ENCODE data around the gene HAPSTR1.

HAPSTR1 gene

DNA sequence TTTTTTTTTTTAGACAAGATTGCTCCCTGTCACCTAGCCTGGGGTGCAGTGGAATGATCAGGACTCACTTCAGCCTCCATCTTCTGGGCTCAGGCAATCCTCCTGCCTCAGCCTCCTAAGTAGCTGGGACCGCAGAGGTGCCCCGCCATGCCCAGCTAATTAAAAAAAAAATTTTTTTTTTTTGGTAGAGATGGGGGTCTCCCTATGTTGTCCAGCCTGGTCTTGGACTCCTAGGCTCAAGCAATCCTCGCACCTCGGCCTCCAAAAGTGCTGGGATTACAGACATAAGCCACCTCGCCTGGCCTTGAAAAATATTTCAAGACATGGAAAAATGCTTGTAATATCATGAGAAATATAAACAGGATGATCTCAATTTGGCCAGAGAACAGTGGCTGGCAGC is 42.9 kb downstream of the HAPSTR1 start:
- H3K36me3 ChIP-seq (ENCODE audit: control insufficient read depth, insufficient read depth, low read length) = no peaks in the 10 kb centered on the region
- 90 to 97% methylated on average over 5 of the region's 5 CpGs for WGBS, 2 experiments
- no peaks in the 10 kb centered on the region for H3K9me3 ChIP-seq (ENCODE audit: control insufficient read depth, low read length)
- H3K4me3 ChIP-seq (ENCODE audit: insufficient read depth, low read depth, low read length) = no peak overlapping the region
- H3K27me3 ChIP-seq (ENCODE audit: control insufficient read depth, insufficient read depth, low read length, poor library complexity, severe bottlenecking) = no peaks in the 10 kb centered on the region
- H3K27ac ChIP-seq (ENCODE audit: insufficient read depth, low read depth, low read length, poor library complexity, severe bottlenecking) = no peak overlapping the region
- H3K4me1 ChIP-seq (ENCODE audit: control insufficient read depth, insufficient read depth, low read length) = no peaks in the 10 kb centered on the region

DNA sequence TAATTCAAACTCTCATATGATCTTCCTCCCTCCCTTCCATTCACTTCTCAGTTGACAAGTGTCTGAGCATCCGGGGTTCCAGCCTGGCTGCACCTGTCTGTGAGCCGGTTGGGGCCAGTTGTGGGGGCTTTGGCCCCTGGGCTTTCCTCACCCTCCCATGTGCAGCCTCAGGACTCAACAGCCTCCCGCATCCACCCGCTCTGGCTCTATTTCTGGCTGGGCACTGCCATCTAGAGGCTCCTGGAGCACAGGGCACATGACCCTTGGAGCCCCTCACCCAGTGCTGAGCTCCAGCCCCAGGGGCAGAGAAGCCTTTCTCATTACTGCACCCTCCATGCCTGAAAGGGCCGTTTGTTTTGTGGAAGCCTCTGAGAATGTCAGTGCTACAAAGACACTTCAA is 43.3 kb downstream of the HAPSTR1 start:
- Histone ChIP-seq H3K9me3 (ENCODE audit: control insufficient read depth, low read length) (no peaks in the 10 kb centered on the region), H3K27me3 (ENCODE audit: control insufficient read depth, insufficient read depth, low read length, poor library complexity, severe bottlenecking) (no peaks in the 10 kb centered on the region), H3K4me1 (ENCODE audit: control insufficient read depth, insufficient read depth, low read length) (no peaks in the 10 kb centered on the region), H3K36me3 (ENCODE audit: control insufficient read depth, insufficient read depth, low read length) (no peaks in the 10 kb centered on the region), H3K4me3 (ENCODE audit: insufficient read depth, low read depth, low read length) (no peak overlapping the region), H3K27ac (ENCODE audit: insufficient read depth, low read depth, low read length, poor library complexity, severe bottlenecking) (no peak overlapping the region)
- 47 to 51% methylated on average over 5 of the region's 5 CpGs for WGBS, 2 experiments

DNA sequence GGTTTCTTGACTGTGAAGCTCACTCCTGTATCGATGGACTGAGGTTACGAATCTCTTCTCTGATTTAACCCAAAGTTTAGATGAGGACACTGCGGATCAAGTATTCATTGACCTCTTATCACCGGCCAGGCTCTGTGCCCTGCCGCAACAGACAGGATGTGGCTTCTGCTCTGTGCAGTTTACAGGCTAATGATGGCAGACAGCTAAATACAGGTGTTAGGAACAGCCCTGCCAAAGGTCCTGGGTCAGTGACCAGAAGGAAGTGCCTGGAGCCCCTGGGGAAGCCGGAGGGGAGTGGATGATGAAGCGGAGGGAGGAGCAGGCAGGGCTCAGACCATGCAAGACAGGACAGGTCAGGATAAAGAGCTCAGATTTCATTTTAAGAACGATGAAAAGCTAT is 44.4 kb downstream of the HAPSTR1 start:
- H3K36me3 ChIP-seq (ENCODE audit: control insufficient read depth, insufficient read depth, low read length) = no peaks in the 10 kb centered on the region
- H3K27me3 ChIP-seq (ENCODE audit: control insufficient read depth, insufficient read depth, low read length, poor library complexity, severe bottlenecking) = no peaks in the 10 kb centered on the region
- no peaks in the 10 kb centered on the region for H3K9me3 ChIP-seq (ENCODE audit: control insufficient read depth, low read length)
- no peaks in the 10 kb centered on the region for H3K4me1 ChIP-seq (ENCODE audit: control insufficient read depth, insufficient read depth, low read length)
- WGBS, 2 experiments = 91 to 95% methylated on average over 8 of the region's 8 CpGs
- H3K27ac ChIP-seq (ENCODE audit: insufficient read depth, low read depth, low read length, poor library complexity, severe bottlenecking) = no peak overlapping the region
- no peak overlapping the region for H3K4me3 ChIP-seq (ENCODE audit: insufficient read depth, low read depth, low read length)

DNA sequence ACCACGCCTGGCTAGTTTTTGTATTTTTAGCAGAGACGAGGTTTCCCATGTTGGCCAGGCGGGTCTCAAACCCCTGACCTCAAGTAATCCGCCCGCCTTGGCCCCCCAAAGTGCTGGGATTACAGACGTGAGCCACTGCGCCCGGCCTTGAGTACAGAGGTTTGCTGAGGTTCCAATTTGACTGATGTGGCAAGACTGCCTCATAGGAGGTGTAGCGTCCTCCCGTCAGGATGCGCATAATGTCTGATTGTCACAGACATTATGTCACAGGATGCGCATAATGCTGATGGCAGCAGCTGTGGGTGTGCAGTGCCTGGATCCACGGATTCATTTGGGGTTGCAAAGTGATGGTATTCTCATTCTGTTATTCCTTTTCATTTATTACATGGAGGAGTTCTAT is 45.2 kb downstream of the HAPSTR1 start:
- H3K4me3 ChIP-seq (ENCODE audit: insufficient read depth, low read depth, low read length) = no peak overlapping the region
- WGBS, 2 experiments = 87 to 88% methylated on average over 13 of the region's 13 CpGs

DNA sequence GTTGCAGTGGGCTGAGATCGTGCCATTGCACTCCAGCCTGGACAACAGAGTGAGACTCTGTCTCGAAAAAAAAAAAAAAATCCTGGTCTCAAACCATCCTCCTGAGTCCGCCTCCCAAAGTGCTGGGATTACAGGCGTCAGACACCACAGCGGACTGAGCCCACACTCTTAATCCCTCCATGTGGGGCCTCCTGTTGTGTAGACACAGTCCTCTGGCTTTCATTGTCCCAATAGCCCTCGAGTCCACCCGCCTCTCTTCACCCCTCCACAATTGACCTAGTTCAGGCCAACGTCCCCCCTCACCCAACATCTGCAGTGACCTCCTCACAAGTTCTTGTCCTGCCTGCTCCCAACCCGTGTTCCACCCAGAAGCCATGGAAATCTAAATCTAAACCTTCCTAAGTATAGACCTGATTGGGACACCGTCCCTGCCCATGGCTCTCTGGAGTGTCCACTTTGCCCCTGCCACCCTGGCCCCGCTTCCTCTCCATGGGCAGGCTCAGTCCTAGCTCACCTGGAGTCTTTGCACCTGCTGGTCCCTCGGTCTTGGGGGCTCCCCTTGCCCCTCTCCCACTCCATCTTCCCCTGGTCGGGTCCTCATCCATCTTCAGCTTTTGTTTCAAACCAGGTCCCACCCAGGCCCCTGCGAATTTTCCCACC is 46.7 kb downstream of the HAPSTR1 start:
- 83 to 87% methylated on average over 14 of the region's 14 CpGs for WGBS, 2 experiments
- Histone ChIP-seq H3K27me3 (ENCODE audit: control insufficient read depth, insufficient read depth, low read length, poor library complexity, severe bottlenecking) (no peaks in the 10 kb centered on the region), H3K4me3 (ENCODE audit: insufficient read depth, low read depth, low read length) (no peak overlapping the region), H3K27ac (ENCODE audit: insufficient read depth, low read depth, low read length, poor library complexity, severe bottlenecking) (no peak overlapping the region), H3K36me3 (ENCODE audit: control insufficient read depth, insufficient read depth, low read length) (no peaks in the 10 kb centered on the region), H3K4me1 (ENCODE audit: control insufficient read depth, insufficient read depth, low read length) (no peaks in the 10 kb centered on the region), H3K9me3 (ENCODE audit: control insufficient read depth, low read length) (no peaks in the 10 kb centered on the region)

More for the DNA sequence above, 45.2 kb downstream of the HAPSTR1 start:
- H3K9me3 ChIP-seq (ENCODE audit: control insufficient read depth, low read length) = no peaks in the 10 kb centered on the region
- H3K4me1 ChIP-seq (ENCODE audit: control insufficient read depth, insufficient read depth, low read length) = no peaks in the 10 kb centered on the region
- H3K36me3 ChIP-seq (ENCODE audit: control insufficient read depth, insufficient read depth, low read length) = no peaks in the 10 kb centered on the region
- no peak overlapping the region for H3K27ac ChIP-seq (ENCODE audit: insufficient read depth, low read depth, low read length, poor library complexity, severe bottlenecking)
- no peaks in the 10 kb centered on the region for H3K27me3 ChIP-seq (ENCODE audit: control insufficient read depth, insufficient read depth, low read length, poor library complexity, severe bottlenecking)

DNA sequence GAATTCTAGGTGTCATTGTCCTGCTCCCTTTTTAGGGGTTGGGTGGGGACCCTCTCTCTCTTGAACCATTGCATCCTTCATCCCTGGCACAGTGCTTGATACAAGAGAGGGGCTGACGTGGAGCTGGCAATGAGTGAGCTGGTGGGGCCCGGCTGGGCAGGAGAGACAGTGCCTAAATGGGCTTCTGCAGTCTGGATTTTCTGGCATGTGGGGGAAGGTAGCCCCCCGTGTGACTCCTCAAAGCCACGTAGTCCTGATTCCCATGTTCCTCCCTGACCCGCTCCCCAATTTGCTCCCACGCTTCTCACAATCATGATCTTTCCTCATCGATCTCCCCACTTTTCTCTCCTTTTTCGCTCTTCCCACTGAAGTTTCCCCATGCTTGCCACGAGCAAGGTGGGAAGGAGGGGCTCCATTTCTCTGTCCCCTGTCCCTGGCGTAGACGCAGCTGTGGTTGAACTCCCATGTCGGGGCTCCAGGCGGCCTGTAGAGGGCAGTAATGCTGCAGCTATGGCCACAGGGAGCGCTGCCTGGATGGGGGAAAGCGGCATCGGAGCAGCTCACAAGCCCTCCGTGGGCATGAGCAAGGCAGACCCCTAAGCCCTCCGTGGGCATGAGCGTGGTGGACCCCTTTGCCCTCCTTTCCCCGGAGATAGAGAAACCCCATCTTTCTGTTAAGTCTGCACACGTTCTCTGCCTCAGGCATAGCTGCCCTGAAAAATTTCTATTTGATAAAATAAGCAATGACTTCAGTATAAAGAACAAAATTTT is 47.5 kb downstream of the HAPSTR1 start:
- Histone ChIP-seq H3K4me1 (ENCODE audit: control insufficient read depth, insufficient read depth, low read length) (no peaks in the 10 kb centered on the region), H3K9me3 (ENCODE audit: control insufficient read depth, low read length) (no peaks in the 10 kb centered on the region), H3K4me3 (ENCODE audit: insufficient read depth, low read depth, low read length) (no peak overlapping the region), H3K36me3 (ENCODE audit: control insufficient read depth, insufficient read depth, low read length) (no peaks in the 10 kb centered on the region), H3K27ac (ENCODE audit: insufficient read depth, low read depth, low read length, poor library complexity, severe bottlenecking) (no peak overlapping the region), H3K27me3 (ENCODE audit: control insufficient read depth, insufficient read depth, low read length, poor library complexity, severe bottlenecking) (no peaks in the 10 kb centered on the region)
- WGBS, 2 experiments = 23% methylated on average over 20 to 21 of the region's 21 CpGs

DNA sequence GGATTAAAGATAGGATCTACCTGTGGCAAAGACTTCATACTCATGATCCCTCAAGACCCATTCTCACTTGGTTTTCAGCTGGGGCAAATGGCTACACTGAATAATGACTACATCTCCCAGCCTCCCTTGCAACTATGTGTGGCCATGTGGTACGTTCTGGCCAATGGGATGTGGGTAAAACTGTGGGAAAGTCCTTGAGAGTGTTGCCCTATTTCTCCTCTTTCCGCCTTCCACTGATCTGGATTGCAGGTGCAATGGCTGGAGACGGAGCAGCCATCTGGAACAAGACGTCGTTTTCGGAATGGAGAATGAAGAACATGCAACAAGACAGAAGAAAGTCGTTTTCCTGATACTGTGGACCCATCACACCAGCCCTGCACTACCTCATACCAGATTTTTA is 48.5 kb downstream of the HAPSTR1 start:
- Histone ChIP-seq H3K4me1 (ENCODE audit: control insufficient read depth, insufficient read depth, low read length) (no peaks in the 10 kb centered on the region), H3K36me3 (ENCODE audit: control insufficient read depth, insufficient read depth, low read length) (no peaks in the 10 kb centered on the region), H3K9me3 (ENCODE audit: control insufficient read depth, low read length) (no peaks in the 10 kb centered on the region), H3K27me3 (ENCODE audit: control insufficient read depth, insufficient read depth, low read length, poor library complexity, severe bottlenecking) (no peaks in the 10 kb centered on the region), H3K4me3 (ENCODE audit: insufficient read depth, low read depth, low read length) (no peak overlapping the region), H3K27ac (ENCODE audit: insufficient read depth, low read depth, low read length, poor library complexity, severe bottlenecking) (no peak overlapping the region)
- 89 to 97% methylated on average over 7 of the region's 7 CpGs for WGBS, 2 experiments
